ENCODE results near the gene ACP6. TPM values are rescaled to one million over a fixed set of nuclear protein-coding genes. Genes with fewer than 3 reads are reported as not detected.
A peak's percentile ranks its signal among the peaks of the same experiment; 100 is the strongest.

ACP6 gene
- total and polyA plus RNA-seq, 10 of the 15 experiments (the other 5 are each of a cell fraction or from before 2014, with no cell fraction given) = 3.1 to 19.7 (median 9.4) TPM

DNA sequence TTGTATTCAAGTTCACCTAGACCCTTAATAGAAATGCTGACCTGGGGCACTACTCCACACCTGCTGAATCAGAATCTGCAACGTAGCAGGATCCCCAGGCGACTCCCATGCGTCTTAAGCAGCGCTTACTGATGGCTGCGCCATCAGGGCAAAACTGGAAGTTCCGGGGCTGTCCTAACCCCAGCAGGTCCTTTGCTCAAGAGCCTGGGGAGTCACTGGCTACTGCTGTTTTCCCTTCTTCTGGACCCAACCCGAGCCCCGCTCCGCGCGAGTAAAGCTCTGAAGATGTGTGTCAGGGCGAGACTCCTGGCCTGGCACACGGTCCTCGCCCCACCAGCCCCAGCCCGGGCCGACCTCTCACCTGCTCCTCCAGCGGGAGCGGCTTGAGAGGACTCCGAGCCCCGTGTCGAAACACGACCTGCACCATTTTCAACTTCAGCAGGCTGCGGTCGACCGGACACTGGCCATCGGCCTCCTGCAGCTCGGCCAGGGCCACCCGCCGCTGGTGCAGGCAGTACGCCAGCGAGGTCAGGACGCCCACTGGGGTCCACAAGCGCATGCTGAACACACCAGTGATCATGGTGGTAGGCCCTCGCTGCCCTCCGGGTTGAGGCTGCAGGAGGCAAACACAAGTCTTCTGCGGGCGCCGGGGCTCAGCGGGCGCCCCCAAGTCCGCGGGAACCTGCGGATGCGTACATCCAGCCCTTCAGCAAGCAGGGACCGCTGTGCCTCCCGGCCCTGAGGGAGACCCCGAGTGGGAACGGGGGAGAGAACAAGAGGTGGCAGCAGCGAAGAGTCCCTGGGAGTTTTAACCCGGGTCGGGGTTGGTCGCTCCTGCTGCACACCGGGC, 630 bp downstream of the ACP6 start:
- no peak for DNase-seq (ENCODE audit: low read depth, low spot score)
- POLR2A ChIA-PET = interaction anchor here (1.5 kb wide), 1 partner anchor 64 kb away, joined by 3 read pairs; no protein-coding TSS in a partner anchor
- H3K4me3 ChIP-seq = peak overlapping the region; percentile 93
- H3K4me1 ChIP-seq (ENCODE audit: control insufficient read depth, insufficient read depth, low read length) = no peaks in the 10 kb centered on the region
- in situ Hi-C loops (cut with MboI) = no loop called here
- peak overlapping the region; percentile 79 for H3K9ac ChIP-seq (ENCODE audit: control insufficient read depth, insufficient read depth, low read length)
- no peak for FAIRE-seq
- no peaks in the 10 kb centered on the region for H3K36me3 ChIP-seq (ENCODE audit: control insufficient read depth in 2 of 2, insufficient read depth in 2 of 2, low read length in 1 of 2)
- no peaks in the 10 kb centered on the region for H3K27me3 ChIP-seq (replicated peaks in 1 of 2; ENCODE audit: control insufficient read depth in 2 of 2, insufficient read depth in 2 of 2, low read length in 1 of 2)
- RAD21 ChIA-PET (ENCODE audit: unreplicated experiment) = no interaction called here
- BruUV-seq (replicated peaks) = TSS peak; percentile 85
- peak overlapping the region; percentile 96 for H2AFZ ChIP-seq (ENCODE audit: control insufficient read depth, low read depth, low read length)
- SMC1A ChIA-PET (ENCODE audit: uncharacterized antibody, unreplicated experiment) = no interaction called here
- 0 out of 2 replicates have a peak, but pooled peaks have one; percentile 9 for TF ChIP-seq EED (IDR thresholded peaks at IDR 0.05; ENCODE audit: low read depth)
- no peak for TF ChIP-seq NRF1 (conservative IDR thresholded peaks at IDR 0.05; ENCODE audit: low read depth, low read length)
- TF ChIP-seq, protein P1, sequence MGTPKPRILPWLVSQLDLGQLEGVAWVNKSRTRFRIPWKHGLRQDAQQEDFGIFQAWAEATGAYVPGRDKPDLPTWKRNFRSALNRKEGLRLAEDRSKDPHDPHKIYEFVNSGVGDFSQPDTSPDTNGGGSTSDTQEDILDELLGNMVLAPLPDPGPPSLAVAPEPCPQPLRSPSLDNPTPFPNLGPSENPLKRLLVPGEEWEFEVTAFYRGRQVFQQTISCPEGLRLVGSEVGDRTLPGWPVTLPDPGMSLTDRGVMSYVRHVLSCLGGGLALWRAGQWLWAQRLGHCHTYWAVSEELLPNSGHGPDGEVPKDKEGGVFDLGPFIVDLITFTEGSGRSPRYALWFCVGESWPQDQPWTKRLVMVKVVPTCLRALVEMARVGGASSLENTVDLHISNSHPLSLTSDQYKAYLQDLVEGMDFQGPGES (IDR thresholded peaks at IDR 0.05) = no peak
- TF ChIP-seq RUNX3 (IDR thresholded peaks at IDR 0.05; ENCODE audit: low read length) = 0 out of 2 replicates have a peak, but pooled peaks have one; percentile 2
- TF ChIP-seq SRF (IDR thresholded peaks at IDR 0.05; ENCODE audit: low read depth in 2 of 2, low read length in 2 of 2) = peak; percentile 49 to 93; a peak in 3 of 4 replicates
- TF ChIP-seq YY1 (IDR thresholded peaks at IDR 0.05; ENCODE audit: low read depth, low read length) = peak; percentile 47; the same call in 1 of the 2 replicates
- TF ChIP-seq SMARCA5 (IDR thresholded peaks at IDR 0.05) = 0 out of 2 replicates have a peak, but pooled peaks have one; percentile 10
- peak; percentile 44; the same call in 1 of the 2 replicates for TF ChIP-seq POLR2A (IDR thresholded peaks at IDR 0.05; ENCODE audit: low read depth, low read length)
- 0 out of 2 replicates have a peak, but pooled peaks have one; percentile 27 for TF ChIP-seq CREB1 (IDR thresholded peaks at IDR 0.05; ENCODE audit: low read depth)
- TF ChIP-seq IKZF2 (IDR thresholded peaks at IDR 0.05) = no peak
- TF ChIP-seq NR2F1 (conservative IDR thresholded peaks at IDR 0.05) = 0 out of 2 replicates have a peak, but pooled peaks have one; percentile 28
- peak overlapping the region; percentile 37; the same call in 1 of the 2 replicates for H3K27ac ChIP-seq (ENCODE audit: control insufficient read depth, insufficient read depth)
- intact Hi-C loops (cut with micrococcal nuclease; ENCODE audit: unreplicated experiment) = loop anchor here (2.0 kb wide), 1 partner anchor 15 kb away; no protein-coding TSS in a partner anchor
- no peaks in the 10 kb centered on the region for H4K20me1 ChIP-seq (ENCODE audit: control insufficient read depth, insufficient read depth)
- peak; percentile 72 for ATAC-seq
- H3K4me2 ChIP-seq (ENCODE audit: control insufficient read depth, insufficient read depth) = peak overlapping the region; percentile 82
- CTCF ChIA-PET = interaction anchor here (0.7 to 1.3 kb wide), 2 partner anchors 9 to 30 kb away, joined by 3 read pairs; no protein-coding TSS in a partner anchor
- H3K79me2 ChIP-seq (ENCODE audit: control insufficient read depth, insufficient read depth, low read length) = no peaks in the 10 kb centered on the region; the same call in 1 of the 2 replicates
- no peaks in the 10 kb centered on the region for H3K9me3 ChIP-seq (replicated peaks; ENCODE audit: control insufficient read depth, insufficient read depth, low read length)
- WGBS (ENCODE audit: insufficient coverage, insufficient replicate concordance, low lambda C conversion rate, missing lambda C conversion rate) = 5% methylated on average over 52 of the region's 53 CpGs
